Measurements from ENCODE around the gene SOX9. TPM values are rescaled to one million over a fixed set of nuclear protein-coding genes. Genes with fewer than 3 reads are reported as not detected.
A peak's percentile ranks its signal among the peaks of the same experiment; 100 is the strongest.

Gene SOX9
- total RNA-seq, 1 experiment from 2014 or later: not detected

DNA sequence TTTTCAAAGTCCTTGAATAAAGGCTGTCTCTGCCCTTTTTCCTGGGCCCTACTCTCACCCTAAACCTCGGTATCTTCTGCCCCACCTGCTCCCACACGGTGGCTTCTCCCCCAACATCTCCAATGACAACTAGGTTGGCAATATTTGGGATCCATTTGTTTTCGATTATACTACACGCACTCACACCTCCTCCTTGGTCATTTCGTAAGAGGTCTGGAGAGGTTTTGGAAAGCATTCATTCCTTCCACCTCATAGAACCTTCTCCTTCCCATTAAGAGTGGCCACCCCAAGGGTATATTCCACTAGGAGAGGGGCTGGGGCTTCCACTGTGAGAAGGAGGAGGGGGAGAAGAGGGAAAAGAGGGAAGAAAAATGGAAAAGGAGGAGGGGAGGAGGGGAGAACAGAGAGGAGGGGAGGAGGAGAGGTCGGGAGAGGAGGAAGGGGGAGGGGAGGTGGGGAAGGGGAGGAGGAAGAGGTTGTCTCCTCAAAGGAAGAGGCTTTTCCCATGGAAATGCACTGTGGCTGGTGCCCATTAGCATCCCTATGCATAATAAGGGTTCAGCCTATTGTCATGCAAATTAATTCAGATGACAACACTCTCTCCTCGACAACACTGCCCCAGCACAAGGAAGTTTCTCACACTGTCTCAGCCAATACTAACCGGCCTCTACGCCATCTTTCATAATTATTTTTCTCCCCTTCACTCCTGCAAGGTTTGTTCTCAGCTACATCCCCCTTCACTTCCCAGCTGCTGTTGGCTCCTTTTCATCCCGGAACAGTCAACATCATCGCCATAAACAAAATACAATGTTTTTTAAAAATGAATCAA, 30.0 kb downstream of the SOX9 start:
- no peak for DNase-seq (ENCODE audit: low spot score)
- in situ Hi-C loops (cut with HindIII; ENCODE audit: low sequenced_read_pairs): no loop called here

DNA sequence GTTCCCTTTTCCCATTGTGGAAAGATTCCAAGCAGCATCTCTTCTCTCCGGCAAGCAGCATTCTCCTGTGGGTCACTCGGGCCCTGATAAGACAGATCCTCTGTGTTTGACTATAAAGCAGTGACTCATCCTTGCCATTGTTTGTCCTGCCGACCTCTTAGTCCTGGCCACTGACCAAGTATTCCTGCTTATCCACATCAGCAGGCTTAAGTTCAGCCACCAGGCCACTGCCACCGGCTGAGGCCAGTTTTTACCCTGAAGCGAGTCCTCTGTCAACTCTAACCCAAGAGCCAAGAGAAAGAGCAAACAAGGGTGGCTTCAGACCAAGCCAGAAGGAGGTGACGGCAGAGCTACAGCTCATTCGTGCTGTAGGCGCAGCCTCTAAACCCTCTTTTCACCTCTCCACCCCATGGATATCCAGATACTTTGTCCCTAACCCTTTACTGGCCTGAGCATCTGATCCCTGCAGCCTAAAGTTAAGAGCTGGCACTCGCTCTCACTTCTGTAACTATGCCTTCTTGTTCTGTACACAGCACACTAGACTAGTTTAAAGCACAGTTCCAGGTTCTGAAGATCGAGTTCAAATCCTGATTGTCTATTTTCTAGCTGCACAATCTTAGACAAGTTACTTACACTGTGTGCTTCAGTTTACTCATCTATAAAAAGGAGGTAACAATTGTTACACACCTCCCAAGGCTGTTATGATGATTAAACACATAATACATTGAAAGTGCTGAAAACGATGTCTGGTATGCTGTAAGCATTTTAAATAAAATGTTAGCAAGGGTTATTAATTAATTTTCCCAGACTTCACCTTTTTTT, 31.0 kb downstream of the SOX9 start:
- in situ Hi-C loops (cut with HindIII; ENCODE audit: low sequenced_read_pairs): no loop called here
- DNase-seq (ENCODE audit: low spot score): no peak

DNA sequence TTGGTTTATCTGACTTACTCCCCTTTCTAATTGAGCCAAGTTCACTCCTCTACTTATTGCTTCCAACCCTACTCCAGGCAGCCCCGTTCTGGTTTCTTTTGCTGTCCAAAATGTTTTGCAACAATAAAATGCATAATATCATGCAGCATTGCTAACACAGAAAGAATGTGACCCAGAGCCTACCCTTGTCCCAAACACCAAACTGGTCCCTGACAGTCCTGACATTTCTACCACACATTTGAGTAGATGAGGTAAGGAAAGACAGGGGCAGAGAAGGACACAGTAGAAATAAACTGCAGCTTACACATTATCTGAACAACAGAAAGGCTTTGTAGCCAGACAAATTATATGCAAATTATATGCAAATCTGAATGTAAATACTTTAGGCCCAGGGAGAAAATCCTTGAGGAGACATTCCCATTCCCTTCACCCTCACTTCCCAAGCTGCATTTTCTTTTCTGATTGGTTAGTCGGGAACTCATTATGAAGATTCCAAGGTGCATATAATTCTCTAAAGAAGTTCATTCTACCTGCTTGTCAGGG, 31.6 kb downstream of the SOX9 start:
- no peak for DNase-seq (ENCODE audit: low spot score)
- in situ Hi-C loops (cut with HindIII; ENCODE audit: low sequenced_read_pairs): no loop called here

GRCh38 chr17:72158895-72159885, 38.4 kb downstream of the SOX9 start:
- in situ Hi-C loops (cut with HindIII; ENCODE audit: low sequenced_read_pairs): no loop called here
- no peak for DNase-seq (ENCODE audit: low spot score)

- no peak for DNase-seq (ENCODE audit: low spot score)
- in situ Hi-C loops (cut with HindIII; ENCODE audit: low sequenced_read_pairs): no loop called here
These were observed 41.7 kb downstream of the SOX9 start for GRCh38 chr17:72162569-72162968.

GRCh38 chr17:72163474-72163873, 42.7 kb downstream of the SOX9 start:
- DNase-seq (ENCODE audit: low spot score): no peak
- in situ Hi-C loops (cut with HindIII; ENCODE audit: low sequenced_read_pairs): no loop called here

DNA sequence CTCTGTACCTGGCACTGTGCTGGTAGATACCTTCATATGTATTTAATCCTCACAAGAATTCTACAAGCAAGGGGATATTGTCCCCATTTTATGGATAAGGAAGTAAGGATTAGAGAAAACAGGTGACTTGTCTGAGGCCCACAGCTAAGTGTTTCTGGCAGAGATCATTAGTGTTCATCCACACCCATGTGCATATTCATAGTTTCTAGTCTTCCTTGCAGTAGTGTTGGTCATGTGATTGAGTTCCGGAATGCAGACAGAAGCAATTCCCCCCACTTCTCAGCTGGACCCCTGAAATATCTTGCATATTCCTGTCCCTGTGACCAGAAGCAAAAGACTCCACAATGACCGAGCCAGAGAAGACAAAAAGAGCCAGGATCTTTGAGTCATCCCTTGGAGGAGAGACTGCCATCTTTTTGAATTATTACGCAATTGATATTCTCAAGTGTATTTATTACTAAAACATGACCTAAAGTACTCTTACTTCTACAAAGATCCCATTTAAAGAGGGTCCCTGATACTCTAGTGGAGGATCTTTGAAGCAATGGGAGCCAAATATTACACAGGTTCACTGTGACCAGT, 43.4 kb downstream of the SOX9 start:
- in situ Hi-C loops (cut with HindIII; ENCODE audit: low sequenced_read_pairs): no loop called here

GRCh38 chr17:72165192-72165866, 44.5 kb downstream of the SOX9 start:
- in situ Hi-C loops (cut with HindIII; ENCODE audit: low sequenced_read_pairs): no loop called here

More for the DNA sequence above, 43.4 kb downstream of the SOX9 start:
- no peak for DNase-seq (ENCODE audit: low spot score)

GRCh38 chr17:72165867-72166439, 45.1 kb downstream of the SOX9 start:
- DNase-seq (ENCODE audit: low spot score): no peak
- in situ Hi-C loops (cut with HindIII; ENCODE audit: low sequenced_read_pairs): no loop called here

More at GRCh38 chr17:72165192-72165866, 44.5 kb downstream of the SOX9 start:
- DNase-seq (ENCODE audit: low spot score): no peak

DNA sequence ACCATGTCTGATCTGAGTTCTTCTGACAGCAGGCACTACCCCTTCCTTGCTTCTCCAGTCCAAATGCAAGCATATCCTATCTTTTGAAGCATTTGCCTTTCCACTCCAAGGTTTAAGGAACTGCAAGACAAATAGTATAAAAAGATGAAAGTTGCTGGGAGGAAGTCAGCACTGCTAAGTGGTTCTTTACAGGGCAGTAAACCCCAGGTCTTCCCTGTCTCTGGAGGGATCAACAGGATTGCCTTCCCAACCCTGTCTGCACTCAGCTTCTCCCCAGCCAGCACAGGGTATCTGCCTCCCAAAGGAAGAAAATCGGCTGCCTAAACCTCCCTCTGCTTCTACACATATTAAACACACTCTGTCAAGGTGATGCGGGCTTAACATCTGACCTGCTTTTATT, 46.8 kb downstream of the SOX9 start:
- in situ Hi-C loops (cut with HindIII; ENCODE audit: low sequenced_read_pairs): no loop called here
- no peak for DNase-seq (ENCODE audit: low spot score)

DNA sequence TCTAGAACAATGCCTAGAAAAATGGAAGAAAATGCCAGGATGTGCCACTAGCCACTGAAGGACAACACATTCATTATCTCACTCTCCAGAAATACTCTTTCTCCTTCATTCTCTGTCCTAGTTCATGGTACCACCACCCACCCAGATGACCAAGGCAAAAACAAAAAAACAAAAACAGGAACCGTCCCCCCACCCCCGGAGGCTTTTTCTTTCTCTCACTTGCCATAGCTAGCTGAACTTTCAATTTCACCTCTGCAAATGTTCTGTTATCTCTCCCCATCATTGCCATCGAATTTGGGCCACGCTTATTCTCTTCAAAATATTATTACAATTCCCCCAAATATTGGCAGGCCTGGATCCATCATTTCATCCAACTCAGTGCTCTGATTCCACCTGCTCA, 49.0 kb downstream of the SOX9 start:
- no peak for DNase-seq (ENCODE audit: low spot score)
- in situ Hi-C loops (cut with HindIII; ENCODE audit: low sequenced_read_pairs): no loop called here

- in situ Hi-C loops (cut with HindIII; ENCODE audit: low sequenced_read_pairs): no loop called here
- peak; percentile 83 for DNase-seq (ENCODE audit: low spot score)
These were observed 51.2 kb downstream of the SOX9 start for GRCh38 chr17:72171703-72172667.

- in situ Hi-C loops (cut with HindIII; ENCODE audit: low sequenced_read_pairs): no loop called here
These were observed 52.8 kb downstream of the SOX9 start for GRCh38 chr17:72173499-72174116.

GRCh38 chr17:72175263-72175662, 54.4 kb downstream of the SOX9 start:
- DNase-seq (ENCODE audit: low spot score): no peak
- in situ Hi-C loops (cut with HindIII; ENCODE audit: low sequenced_read_pairs): no loop called here

More at GRCh38 chr17:72173499-72174116, 52.8 kb downstream of the SOX9 start:
- DNase-seq (ENCODE audit: low spot score): peak; percentile 77
